Measurements from ENCODE around the gene PCA3.

DNA sequence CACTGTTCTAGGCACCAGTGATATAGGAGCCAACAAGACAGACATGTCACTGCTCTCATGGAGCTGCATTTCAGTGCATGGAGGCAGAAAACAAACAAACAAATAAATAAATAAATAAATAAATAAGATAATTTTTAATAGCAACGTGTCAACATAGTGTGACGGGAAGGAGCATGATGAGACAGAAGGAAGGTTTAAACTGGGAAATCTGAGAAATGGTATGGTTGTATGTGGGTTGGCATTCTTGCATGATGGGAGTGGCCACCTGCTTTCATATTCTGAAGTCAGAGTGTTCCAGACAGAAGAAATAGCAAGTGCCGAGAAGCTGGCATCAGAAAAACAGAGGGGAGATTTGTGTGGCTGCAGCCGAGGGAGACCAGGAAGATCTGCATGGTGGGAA lies at the start of gene PCA3:
- TF ChIP-seq CTCF (IDR thresholded peaks at IDR 0.05 in 4 of 5, conservative IDR thresholded peaks at IDR 0.05 in 1 of 5) (no peak), POLR2A (IDR thresholded peaks at IDR 0.05) (no peak)
